ENCODE results near the gene KCNMA1.

- TF ChIP-seq CTCF (IDR thresholded peaks at IDR 0.05) (no peak), POLR2A (IDR thresholded peaks at IDR 0.05) (no peak)
These were observed 88.9 kb downstream of the KCNMA1 start for GRCh38 chr10:77548671-77549070.
